Measurements from ENCODE around the gene MYBPC3. TPM values are rescaled to one million over a fixed set of nuclear protein-coding genes. Genes with fewer than 3 reads are reported as not detected.

The MYBPC3 gene
- total RNA-seq, 1 donor from 2014 or later = not detected

GRCh38 chr11:47378010-47378835 lies 25.7 kb upstream of the MYBPC3 start, which contains the start of gene SPI1:
Gene SPI1 (minus strand): TSS chr11:47378547. CDS start chr11:47378353, 194 bp downstream.
- Histone ChIP-seq H2AFZ (ENCODE audit: low read depth, low read length) (no peak within 1 kb of the TSS), H3K79me2 (ENCODE audit: insufficient read depth, low read length) (no peaks in the 10 kb centered on the region), H3K9me3 (ENCODE audit: insufficient read depth, low read depth, low read length) (no peaks in the 10 kb centered on the region), H4K20me1 (ENCODE audit: insufficient read depth, low read length) (no peaks in the 10 kb centered on the region), H3K4me3 (ENCODE audit: insufficient read depth, low read depth, low read length) (no peak within 1 kb of the TSS), H3K27ac (ENCODE audit: low read depth, low read length) (no peak within 1 kb of the TSS), H3K9ac (ENCODE audit: low read length) (no peak within 1 kb of the TSS), H3K27me3 (ENCODE audit: insufficient read depth, low read length) (no peaks in the 10 kb centered on the region), H3K4me2 (ENCODE audit: low read length) (no peak within 1 kb of the TSS), H3K4me1 (ENCODE audit: insufficient read depth, low read length) (peaks cover 6% of the 10 kb centered on the region), H3K36me3 (ENCODE audit: insufficient read depth, low read length) (no peaks in the 10 kb centered on the region)
- FAIRE-seq (no peak), DNase-seq (ENCODE audit: low read depth) (no peak)
- no peaks in the 10 kb centered on the region for H3K9me3 Mint-ChIP-seq (ENCODE audit: unreplicated experiment)
- no peak within 1 kb of the TSS for H3K27ac Mint-ChIP-seq (ENCODE audit: unreplicated experiment)
- H3K27me3 Mint-ChIP-seq (ENCODE audit: low read depth, unreplicated experiment) = peaks cover 5% of the 10 kb centered on the region
- no peak within 1 kb of the TSS for H3K4me3 Mint-ChIP-seq (ENCODE audit: unreplicated experiment)
- no peaks in the 10 kb centered on the region for H3K36me3 Mint-ChIP-seq (ENCODE audit: low read depth, unreplicated experiment)
- peaks cover 10% of the 10 kb centered on the region for H3K4me1 Mint-ChIP-seq (ENCODE audit: low read depth, unreplicated experiment)
- TF ChIP-seq EZH2 (IDR thresholded peaks at IDR 0.05; ENCODE audit: insufficient read depth, low read length) (no peak), CTCF (IDR thresholded peaks at IDR 0.05; ENCODE audit: insufficient read depth, low read depth, low read length) (no peak)

DNA sequence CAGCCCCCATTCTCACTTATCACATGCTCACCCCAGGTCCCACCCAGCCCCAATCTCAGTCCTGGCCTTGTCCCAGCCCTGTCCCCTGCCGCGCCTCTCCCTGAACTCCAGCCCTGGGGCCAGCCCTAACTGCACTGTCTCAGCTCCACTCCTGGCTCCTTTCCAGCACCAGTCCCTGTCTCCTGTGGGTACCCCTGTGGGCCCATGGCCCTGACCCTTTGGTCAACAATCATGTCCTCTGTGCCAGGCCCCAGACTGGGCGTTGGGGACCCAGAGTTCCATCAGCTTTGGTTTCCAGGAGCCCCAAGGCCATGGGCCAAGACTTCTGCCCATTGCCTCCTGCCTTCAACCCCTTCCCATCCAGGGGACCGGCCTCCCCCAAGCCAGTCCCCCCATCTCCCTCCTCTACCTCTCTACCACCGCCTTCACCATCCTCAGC lies 25.1 kb upstream of the MYBPC3 start:
- Mint-ChIP-seq H3K27me3 (ENCODE audit: low read depth, unreplicated experiment) (no peaks in the 10 kb centered on the region), H3K36me3 (ENCODE audit: low read depth, unreplicated experiment) (no peaks in the 10 kb centered on the region), H3K4me3 (ENCODE audit: unreplicated experiment) (no peak overlapping the region), H3K4me1 (ENCODE audit: low read depth, unreplicated experiment) (peaks cover 11% of the 10 kb centered on the region), H3K9me3 (ENCODE audit: unreplicated experiment) (no peaks in the 10 kb centered on the region), H3K27ac (ENCODE audit: unreplicated experiment) (no peak overlapping the region)
- Histone ChIP-seq H3K9ac (ENCODE audit: low read length) (no peak overlapping the region), H3K4me1 (ENCODE audit: insufficient read depth, low read length) (peaks cover 6% of the 10 kb centered on the region), H3K9me3 (ENCODE audit: insufficient read depth, low read depth, low read length) (no peaks in the 10 kb centered on the region), H3K79me2 (ENCODE audit: insufficient read depth, low read length) (no peaks in the 10 kb centered on the region), H3K36me3 (ENCODE audit: insufficient read depth, low read length) (no peaks in the 10 kb centered on the region), H3K4me2 (ENCODE audit: low read length) (no peak overlapping the region), H3K27ac (ENCODE audit: low read depth, low read length) (no peak overlapping the region), H3K4me3 (ENCODE audit: insufficient read depth, low read depth, low read length) (no peak overlapping the region), H4K20me1 (ENCODE audit: insufficient read depth, low read length) (no peaks in the 10 kb centered on the region), H2AFZ (ENCODE audit: low read depth, low read length) (no peak overlapping the region), H3K27me3 (ENCODE audit: insufficient read depth, low read length) (no peaks in the 10 kb centered on the region)
- TF ChIP-seq CTCF (IDR thresholded peaks at IDR 0.05; ENCODE audit: insufficient read depth, low read depth, low read length) = no peak
- TF ChIP-seq EZH2 (IDR thresholded peaks at IDR 0.05; ENCODE audit: insufficient read depth, low read length) = no peak
- FAIRE-seq (no peak), DNase-seq (ENCODE audit: low read depth) (no peak)
